Measurements from ENCODE around the gene SRL.

- TF ChIP-seq SP1 (IDR thresholded peaks at IDR 0.05) (no peak), BHLHE40 (IDR thresholded peaks at IDR 0.05; ENCODE audit: borderline replicate concordance) (no peak), SUZ12 (IDR thresholded peaks at IDR 0.05) (no peak), ARNT (IDR thresholded peaks at IDR 0.05) (no peak), FOXM1 (IDR thresholded peaks at IDR 0.05; ENCODE audit: borderline replicate concordance) (no peak), ELF4 (IDR thresholded peaks at IDR 0.05) (no peak), ZNF384 (IDR thresholded peaks at IDR 0.05) (no peak)
Observed at GRCh38 chr16:4241258-4241927, 487 bp downstream of the SRL start.
